ENCODE measurements around the gene PIKFYVE. TPM values are rescaled to one million over a fixed set of nuclear protein-coding genes. Genes with fewer than 3 reads are reported as not detected.

PIKFYVE gene
- total and polyA plus RNA-seq, 2 donors (not counting 1 experiment from before 2014, with no cell fraction given), result 20.3 to 80.9 TPM

- peak within 1 kb of the TSS; percentile 47 to 65 for H3K27ac ChIP-seq (ENCODE audit: low read length in 2 of 2)
- H3K4me3 Mint-ChIP-seq, result peak within 1 kb of the TSS; percentile 99
- peak within 1 kb of the TSS; percentile 83 to 99 (median 93) for H3K4me3 ChIP-seq (ENCODE audit: control extremely low read depth in 1 of 5, extremely low read depth in 1 of 5, insufficient read depth in 1 of 5, low read depth in 2 of 5, low read length in 4 of 5)
- DNase-seq (peak; percentile 94), ATAC-seq (ENCODE audit: low read depth) (peak; percentile 80)
- H3K4me1 Mint-ChIP-seq, result peaks cover 52% of the 10 kb centered on the region
- H3K79me2 ChIP-seq (ENCODE audit: control insufficient read depth, insufficient read depth, low read length), result peaks cover 28% of the 10 kb centered on the region
- POLR2A ChIA-PET, result interaction anchor here (0.6 to 5.1 kb wide), 3 partner anchors 10 to 629 kb away, joined by 3 to 31 read pairs (median 6); partner anchors contain the start of gene PIKFYVE
- H3K9me3 ChIP-seq (ENCODE audit: control extremely low read depth in 1 of 3, control insufficient read depth in 2 of 3, insufficient read depth in 1 of 3, low read length in 2 of 3), result no peaks in the 10 kb centered on the region
- peak within 1 kb of the TSS; percentile 96 for H2AFZ ChIP-seq (ENCODE audit: insufficient read depth, low read depth, low read length, poor library complexity, severe bottlenecking)
- no peaks in the 10 kb centered on the region for H3K27me3 ChIP-seq (replicated peaks in 1 of 4; ENCODE audit: control extremely low read depth in 1 of 4, control insufficient read depth in 3 of 4, insufficient read depth in 4 of 4, low read length in 3 of 4)
- peak within 1 kb of the TSS; percentile 85 for H3K4me2 ChIP-seq (replicated peaks; ENCODE audit: low read depth, low read length, poor library complexity, severe bottlenecking)
- peak within 1 kb of the TSS; percentile 86 for H3K27ac Mint-ChIP-seq
- no peaks in the 10 kb centered on the region for H4K20me1 ChIP-seq (ENCODE audit: control insufficient read depth, insufficient read depth, low read length, poor library complexity, severe bottlenecking)
- H3K4me1 ChIP-seq (ENCODE audit: control insufficient read depth in 2 of 2, insufficient read depth in 2 of 2, low read length in 2 of 2), result peaks cover 30 to 41% of the 10 kb centered on the region in 2 donors
- CTCF ChIA-PET, result interaction anchor here (0.9 to 6.0 kb wide), 13 partner anchors 9 to 509 kb away, joined by 3 to 63 read pairs (median 5); partner anchors contain the start of genes PIKFYVE and PLEKHM3
- WGBS (ENCODE audit: insufficient coverage), result under 1% methylated on average over 43 of the region's 48 CpGs
- TF ChIP-seq EZH2 (IDR thresholded peaks at IDR 0.05; ENCODE audit: borderline replicate concordance, insufficient read depth, low read depth, low read length, poor library complexity, severe bottlenecking), result no peak
- peak; percentile 33 for TF ChIP-seq CTCF (IDR thresholded peaks at IDR 0.05)
- intact Hi-C loops (cut with micrococcal nuclease), result loop anchor here (1.0 to 10.0 kb wide), 9 partner anchors 11 to 1090 kb away; partner anchors contain the start of genes KLF7 and PIKFYVE
- no peaks in the 10 kb centered on the region for H3K9me3 Mint-ChIP-seq (ENCODE audit: insufficient read depth)
- peaks cover 0 to 8% of the 10 kb centered on the region in 2 experiments for H3K36me3 ChIP-seq (replicated peaks in 1 of 2; ENCODE audit: control extremely low read depth in 1 of 2, control insufficient read depth in 1 of 2, extremely low read depth in 1 of 2, insufficient read depth in 2 of 2, low read length in 1 of 2)
- peak within 1 kb of the TSS; percentile 78 for H3K9ac ChIP-seq (ENCODE audit: low read length)
- no peaks in the 10 kb centered on the region for H3K27me3 Mint-ChIP-seq
Measured at GRCh38 chr2:208254871-208255556, 11.0 kb upstream of the PIKFYVE start, which contains the start of gene IDH1. TSS of gene IDH1 (minus strand) at chr2:208255071. CDS start at chr2:208251551, 3,520 bp downstream.
